HEK293 (cell line): Measurements from ENCODE around the gene MSANTD1.
A peak's percentile ranks its signal among the peaks of the same experiment; 100 is the strongest.

Source experiments
- CTCF ChIA-PET: fragments of 350-600 bp; formaldehyde crosslinking; extraction: SDS; loops from one replicate; lab custom pipeline; 2021; ENCODE audit warnings: antibody characterized with exemption; lab: Yijun Ruan, JAX
- POLR2A ChIA-PET: fragments of 300-600 bp; formaldehyde crosslinking; extraction: SDS; loops from one replicate; lab custom pipeline; 2020; ENCODE audit warnings: antibody characterized with exemption, inconsistent platforms; lab: Yijun Ruan, JAX
- H3K27ac ChIP-seq: fragments of 200-500 bp; sonication (Bioruptor generic); 2 replicates; pipeline ENCODE4 v1.5.1; 2014; ENCODE audit warnings: low read depth, low read length, control low read depth, inconsistent platforms; ENCODE audit errors: extremely low read depth
- H3K36me3 ChIP-seq, 2 experiments: fragments of 200-500 bp in 1 of 2; sonication (Bioruptor generic) in 1 of 2; 1 replicate in 1 of 2; 2 replicates in 1 of 2; pipeline ENCODE4 v1.5.1; 2014 to 2017; ENCODE audit warnings: inconsistent platforms in 2 of 2, low read length in 2 of 2; ENCODE audit not compliant: control insufficient read depth in 2 of 2, insufficient read depth in 1 of 2
- H3K4me1 ChIP-seq: fragments of 200-500 bp; sonication (Bioruptor generic); 2 replicates; pipeline ENCODE4 v1.5.1; 2014; ENCODE audit warnings: mild to moderate bottlenecking, low read length, inconsistent platforms; ENCODE audit not compliant: control insufficient read depth, insufficient read depth
- H3K4me3 ChIP-seq: 2 replicates; pipeline ENCODE4 v1.5.1; 2011; ENCODE audit warnings: low read depth, mild to moderate bottlenecking, control low read depth, low read length, moderate library complexity
- H3K9me3 ChIP-seq: fragments of 200-500 bp; sonication (Bioruptor generic); 2 replicates; pipeline ENCODE4 v1.5.1; 2014; ENCODE audit warnings: low read depth, low read length, inconsistent platforms; ENCODE audit not compliant: control insufficient read depth, insufficient read depth
- PRDM4 ChIP-seq: fragments of 450-650 bp; formaldehyde crosslinking; IDR thresholded peaks from 2 replicates; pipeline ENCODE4 v1.5.1; 2017; ENCODE audit warnings: missing biosample characterization, missing genetic modification characterization
- ZBTB11 ChIP-seq: fragments of 450-650 bp; formaldehyde crosslinking; conservative IDR thresholded peaks from 2 replicates; pipeline ENCODE4 v1.5.1; 2016; ENCODE audit warnings: low read depth, missing biosample characterization, missing genetic modification characterization
- ZBTB21 ChIP-seq: fragments of 450-650 bp; formaldehyde crosslinking; IDR thresholded peaks from 2 replicates; pipeline ENCODE4 v1.5.1; 2017; ENCODE audit warnings: missing biosample characterization, missing genetic modification characterization
- ZBTB26 ChIP-seq: fragments of 450-650 bp; formaldehyde crosslinking; optimal IDR thresholded peaks from 2 replicates; pipeline ENCODE3; 2016; ENCODE audit warnings: missing biosample characterization, mild to moderate bottlenecking, missing genetic modification characterization
- ZEB2 ChIP-seq: fragments of 450-650 bp; formaldehyde crosslinking; IDR thresholded peaks from 2 replicates; pipeline ENCODE4 v1.5.1; 2016; ENCODE audit warnings: missing biosample characterization, missing genetic modification characterization
- ZIC2 ChIP-seq: fragments of 450-650 bp; formaldehyde crosslinking; IDR thresholded peaks from 2 replicates; pipeline ENCODE4 v1.5.1; 2016; ENCODE audit warnings: missing biosample characterization, missing genetic modification characterization
- ZNF10 ChIP-seq: fragments of 450-650 bp; formaldehyde crosslinking; IDR thresholded peaks from 2 replicates; pipeline ENCODE4 v1.5.1; 2017; ENCODE audit warnings: missing biosample characterization, missing genetic modification characterization
- ZNF26 ChIP-seq: fragments of 450-650 bp; formaldehyde crosslinking; IDR thresholded peaks from 2 replicates; pipeline ENCODE4 v1.5.1; 2016; ENCODE audit warnings: missing biosample characterization, missing genetic modification characterization
- ZNF48 ChIP-seq: fragments of 450-650 bp; formaldehyde crosslinking; IDR thresholded peaks from 2 replicates; pipeline ENCODE4 v1.5.1; 2016; ENCODE audit warnings: missing biosample characterization, missing genetic modification characterization
- ZNF76 ChIP-seq: fragments of 450-650 bp; formaldehyde crosslinking; IDR thresholded peaks from 2 replicates; pipeline ENCODE4; 2016; ENCODE audit warnings: low read depth, missing biosample characterization, missing genetic modification characterization, borderline replicate concordance

MSANTD1 gene

GRCh38 chr4:3283916-3284315, 35.0 kb downstream of the MSANTD1 start:
- Histone ChIP-seq H3K9me3 (no peaks in the 10 kb centered on the region), H3K4me1 (no peaks in the 10 kb centered on the region), H3K27ac (no peak overlapping the region), H3K4me3 (no peak overlapping the region), H3K36me3 (no peaks in the 10 kb centered on the region)
- no peak for TF ChIP-seq PRDM4 (tag by site-specific recombination)
- TF ChIP-seq ZNF26 (tag by site-specific recombination): no peak
- no peak for TF ChIP-seq ZEB2 (tag by site-specific recombination)
- no peak for TF ChIP-seq ZIC2
- ChIA-PET POLR2A (no interaction called here), CTCF (no interaction called here)

GRCh38 chr4:3284734-3285557, 36.0 kb downstream of the MSANTD1 start:
- Histone ChIP-seq H3K9me3 (no peaks in the 10 kb centered on the region), H3K4me3 (no peak overlapping the region), H3K36me3 (no peaks in the 10 kb centered on the region), H3K27ac (no peak overlapping the region), H3K4me1 (no peaks in the 10 kb centered on the region)
- ChIA-PET CTCF (no interaction called here), POLR2A (no interaction called here)
- TF ChIP-seq ZNF10 (peak; percentile 94), ZBTB11 (tag by site-specific recombination) (no peak)

GRCh38 chr4:3285558-3286334, 36.8 kb downstream of the MSANTD1 start:
- Histone ChIP-seq H3K9me3 (no peaks in the 10 kb centered on the region), H3K36me3 (no peaks in the 10 kb centered on the region), H3K4me1 (no peaks in the 10 kb centered on the region)
- POLR2A ChIA-PET: no interaction called here
- no peak for TF ChIP-seq ZNF76
- no peak for TF ChIP-seq ZBTB26 (tag by site-specific recombination)
- no peak for TF ChIP-seq ZNF48 (tag by site-specific recombination)
- no peak for TF ChIP-seq ZBTB21 (tag by site-specific recombination)
- TF ChIP-seq, all 188 proteins: peak for 0
- Histone ChIP-seq H3K4me3 (no peak overlapping the region), H3K27ac (no peak overlapping the region)
- CTCF ChIA-PET: interaction anchor here (0.7 kb wide), 1 partner anchor 211 kb away, joined by 3 read pairs; the partner anchor contains the start of gene HTT
